HEK293 (cell line): ENCODE results near the gene CCDC170.

Source experiments
- CTCF ChIA-PET: fragments of 350-600 bp; formaldehyde crosslinking; extraction: SDS; loops from one replicate; lab custom pipeline; 2021; ENCODE audit warnings: antibody characterized with exemption; lab: Yijun Ruan, JAX
- POLR2A ChIA-PET: fragments of 300-600 bp; formaldehyde crosslinking; extraction: SDS; loops from one replicate; lab custom pipeline; 2020; ENCODE audit warnings: antibody characterized with exemption, inconsistent platforms; lab: Yijun Ruan, JAX
- H3K27ac ChIP-seq: fragments of 200-500 bp; sonication (Bioruptor generic); 2 replicates; pipeline ENCODE4 v1.5.1; 2014; ENCODE audit warnings: low read depth, low read length, control low read depth, inconsistent platforms; ENCODE audit errors: extremely low read depth
- H3K36me3 ChIP-seq, 2 experiments: fragments of 200-500 bp in 1 of 2; sonication (Bioruptor generic) in 1 of 2; 1 replicate in 1 of 2; 2 replicates in 1 of 2; pipeline ENCODE4 v1.5.1; 2014 to 2017; ENCODE audit warnings: inconsistent platforms in 2 of 2, low read length in 2 of 2; ENCODE audit not compliant: control insufficient read depth in 2 of 2, insufficient read depth in 1 of 2
- H3K4me1 ChIP-seq: fragments of 200-500 bp; sonication (Bioruptor generic); 2 replicates; pipeline ENCODE4 v1.5.1; 2014; ENCODE audit warnings: mild to moderate bottlenecking, low read length, inconsistent platforms; ENCODE audit not compliant: control insufficient read depth, insufficient read depth
- H3K4me3 ChIP-seq: 2 replicates; pipeline ENCODE4 v1.5.1; 2011; ENCODE audit warnings: low read depth, mild to moderate bottlenecking, control low read depth, low read length, moderate library complexity
- H3K9me3 ChIP-seq: fragments of 200-500 bp; sonication (Bioruptor generic); 2 replicates; pipeline ENCODE4 v1.5.1; 2014; ENCODE audit warnings: low read depth, low read length, inconsistent platforms; ENCODE audit not compliant: control insufficient read depth, insufficient read depth
- EGR2 ChIP-seq: fragments of 450-650 bp; formaldehyde crosslinking; IDR thresholded peaks from 2 replicates; pipeline ENCODE4 v1.5.1; 2016; ENCODE audit warnings: low read depth, missing biosample characterization, missing genetic modification characterization
- KLF8 ChIP-seq: fragments of 450-650 bp; formaldehyde crosslinking; IDR thresholded peaks from 2 replicates; pipeline ENCODE4 v1.5.1; 2016; ENCODE audit warnings: missing biosample characterization, missing genetic modification characterization
- MEIS1 ChIP-seq: sonication (generic); formaldehyde crosslinking; IDR thresholded peaks from 2 replicates; pipeline ENCODE4 v1.8.1; 2022; ENCODE audit warnings: missing genetic modification reagents, mild to moderate bottlenecking, borderline replicate concordance
- SALL2 ChIP-seq: fragments of 450-650 bp; formaldehyde crosslinking; IDR thresholded peaks from 2 replicates; pipeline ENCODE4 v1.5.0; 2017; ENCODE audit warnings: missing biosample characterization, mild to moderate bottlenecking, missing genetic modification characterization, borderline replicate concordance
- TRIM28 ChIP-seq: IDR thresholded peaks from 2 replicates; pipeline ENCODE4 v1.6.1; 2011; ENCODE audit warnings: low read length, control low read depth, borderline replicate concordance
- WT1 ChIP-seq: fragments of 450-650 bp; formaldehyde crosslinking; IDR thresholded peaks from 2 replicates; pipeline ENCODE4 v1.5.1; 2016; ENCODE audit warnings: missing biosample characterization, missing genetic modification characterization
- ZBTB8A ChIP-seq: fragments of 450-650 bp; formaldehyde crosslinking; IDR thresholded peaks from 2 replicates; pipeline ENCODE4 v1.5.1; 2016; ENCODE audit warnings: missing biosample characterization, missing genetic modification characterization
- ZIC2 ChIP-seq: fragments of 450-650 bp; formaldehyde crosslinking; IDR thresholded peaks from 2 replicates; pipeline ENCODE4 v1.5.1; 2016; ENCODE audit warnings: missing biosample characterization, missing genetic modification characterization
- ZNF18 ChIP-seq: fragments of 450-650 bp; formaldehyde crosslinking; IDR thresholded peaks from 2 replicates; pipeline ENCODE4 v1.5.1; 2016; ENCODE audit warnings: missing biosample characterization, missing genetic modification characterization
- ZNF24 ChIP-seq: fragments of 450-650 bp; formaldehyde crosslinking; IDR thresholded peaks from 2 replicates; pipeline ENCODE4 v1.5.1; 2016; ENCODE audit warnings: missing biosample characterization, missing genetic modification characterization
- ZNF26 ChIP-seq: fragments of 450-650 bp; formaldehyde crosslinking; IDR thresholded peaks from 2 replicates; pipeline ENCODE4 v1.5.1; 2016; ENCODE audit warnings: missing biosample characterization, missing genetic modification characterization
- ZNF473 ChIP-seq: fragments of 450-650 bp; formaldehyde crosslinking; IDR thresholded peaks from 2 replicates; pipeline ENCODE4 v1.5.1; 2017; ENCODE audit warnings: missing biosample characterization, missing genetic modification characterization
- ZNF510 ChIP-seq: fragments of 450-650 bp; formaldehyde crosslinking; IDR thresholded peaks from 2 replicates; pipeline ENCODE4 v1.5.1; 2018; ENCODE audit warnings: mild to moderate bottlenecking, missing genetic modification characterization, missing biosample characterization; ENCODE audit not compliant: insufficient replicate concordance
- ZNF561 ChIP-seq: fragments of 450-650 bp; IDR thresholded peaks from 2 replicates; pipeline ENCODE4 v1.5.1; 2018; ENCODE audit warnings: missing biosample characterization, missing genetic modification characterization, borderline replicate concordance
- ZNF600 ChIP-seq: fragments of 450-650 bp; formaldehyde crosslinking; IDR thresholded peaks from 2 replicates; pipeline ENCODE4 v1.5.1; 2016; ENCODE audit warnings: missing biosample characterization, missing genetic modification characterization
- ZNF610 ChIP-seq: fragments of 450-650 bp; formaldehyde crosslinking; IDR thresholded peaks from 2 replicates; pipeline ENCODE4 v1.5.1; 2016; ENCODE audit warnings: missing biosample characterization, missing genetic modification characterization, borderline replicate concordance
- ZNF76 ChIP-seq: fragments of 450-650 bp; formaldehyde crosslinking; IDR thresholded peaks from 2 replicates; pipeline ENCODE4; 2016; ENCODE audit warnings: low read depth, missing biosample characterization, missing genetic modification characterization, borderline replicate concordance
- TF ChIP-seq, protein P1 (sequence below): fragments of 450-650 bp; IDR thresholded peaks from 2 replicates; pipeline ENCODE4 v1.5.1; 2018; ENCODE audit warnings: missing biosample characterization, missing genetic modification characterization
- TF ChIP-seq, protein P2 (sequence below): fragments of 450-650 bp; formaldehyde crosslinking; IDR thresholded peaks from 2 replicates; pipeline ENCODE4 v1.5.1; 2017; ENCODE audit warnings: missing biosample characterization, missing genetic modification characterization
- TF ChIP-seq, protein P3 (sequence below): fragments of 450-650 bp; formaldehyde crosslinking; IDR thresholded peaks from 2 replicates; pipeline ENCODE4 v1.5.1; 2016; ENCODE audit warnings: missing biosample characterization, missing genetic modification characterization
- TF ChIP-seq, protein P4 (sequence below): fragments of 450-650 bp; formaldehyde crosslinking; IDR thresholded peaks from 2 replicates; pipeline ENCODE4 v1.5.1; 2016; ENCODE audit warnings: missing biosample characterization, missing genetic modification characterization

The CCDC170 gene

GRCh38 chr6:151666526-151666925, 172.7 kb downstream of the CCDC170 start:
- ChIA-PET POLR2A (no interaction called here), CTCF (interaction anchor here (2.5 kb wide), 1 partner anchor 9 kb away, joined by 13 read pairs; no protein-coding TSS in a partner anchor)
- Histone ChIP-seq H3K36me3 (no peaks in the 10 kb centered on the region), H3K4me1 (no peaks in the 10 kb centered on the region), H3K9me3 (no peaks in the 10 kb centered on the region), H3K27ac (no peak overlapping the region), H3K4me3 (no peak overlapping the region)
- TF ChIP-seq ZNF473 (tag by site-specific recombination) (no peak), ZIC2 (no peak), ZNF510 (tag by site-specific recombination) (no peak), ZNF610 (no peak), ZNF26 (tag by site-specific recombination) (no peak)
- TF ChIP-seq, protein P1, sequence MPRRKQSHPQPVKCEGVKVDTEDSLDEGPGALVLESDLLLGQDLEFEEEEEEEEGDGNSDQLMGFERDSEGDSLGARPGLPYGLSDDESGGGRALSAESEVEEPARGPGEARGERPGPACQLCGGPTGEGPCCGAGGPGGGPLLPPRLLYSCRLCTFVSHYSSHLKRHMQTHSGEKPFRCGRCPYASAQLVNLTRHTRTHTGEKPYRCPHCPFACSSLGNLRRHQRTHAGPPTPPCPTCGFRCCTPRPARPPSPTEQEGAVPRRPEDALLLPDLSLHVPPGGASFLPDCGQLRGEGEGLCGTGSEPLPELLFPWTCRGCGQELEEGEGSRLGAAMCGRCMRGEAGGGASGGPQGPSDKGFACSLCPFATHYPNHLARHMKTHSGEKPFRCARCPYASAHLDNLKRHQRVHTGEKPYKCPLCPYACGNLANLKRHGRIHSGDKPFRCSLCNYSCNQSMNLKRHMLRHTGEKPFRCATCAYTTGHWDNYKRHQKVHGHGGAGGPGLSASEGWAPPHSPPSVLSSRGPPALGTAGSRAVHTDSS (tag by site-specific recombination), result no peak

DNA sequence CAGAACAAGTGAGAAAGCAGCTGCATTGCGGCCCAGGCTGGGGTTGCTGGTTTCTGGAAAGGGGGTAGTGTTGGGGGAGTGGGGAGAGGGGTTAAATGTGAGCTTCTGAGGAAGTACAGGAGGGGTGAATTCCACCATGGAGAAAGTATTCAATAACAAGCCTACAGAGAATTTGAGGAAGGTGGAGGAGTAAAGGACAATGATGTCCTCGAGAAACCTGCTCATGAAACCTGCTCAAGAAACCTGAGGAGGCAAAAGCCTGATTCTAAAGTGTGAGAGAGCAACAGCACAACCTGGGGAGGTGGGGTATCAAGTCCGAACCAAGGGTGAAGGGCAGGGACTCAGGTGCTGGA, 175.4 kb downstream of the CCDC170 start:
- H3K27ac ChIP-seq, result no peak overlapping the region
- H3K9me3 ChIP-seq, result no peaks in the 10 kb centered on the region
- no peak overlapping the region for H3K4me3 ChIP-seq
- H3K36me3 ChIP-seq, result no peaks in the 10 kb centered on the region
- CTCF ChIA-PET, result interaction anchor here (0.7 to 1.0 kb wide), 2 partner anchors 12 to 602 kb away, joined by 3 to 9 read pairs; no protein-coding TSS in a partner anchor
- no peak for TF ChIP-seq ZNF24 (tag by site-specific recombination)
- no peak for TF ChIP-seq WT1 (tag by site-specific recombination)
- TF ChIP-seq, protein P2, sequence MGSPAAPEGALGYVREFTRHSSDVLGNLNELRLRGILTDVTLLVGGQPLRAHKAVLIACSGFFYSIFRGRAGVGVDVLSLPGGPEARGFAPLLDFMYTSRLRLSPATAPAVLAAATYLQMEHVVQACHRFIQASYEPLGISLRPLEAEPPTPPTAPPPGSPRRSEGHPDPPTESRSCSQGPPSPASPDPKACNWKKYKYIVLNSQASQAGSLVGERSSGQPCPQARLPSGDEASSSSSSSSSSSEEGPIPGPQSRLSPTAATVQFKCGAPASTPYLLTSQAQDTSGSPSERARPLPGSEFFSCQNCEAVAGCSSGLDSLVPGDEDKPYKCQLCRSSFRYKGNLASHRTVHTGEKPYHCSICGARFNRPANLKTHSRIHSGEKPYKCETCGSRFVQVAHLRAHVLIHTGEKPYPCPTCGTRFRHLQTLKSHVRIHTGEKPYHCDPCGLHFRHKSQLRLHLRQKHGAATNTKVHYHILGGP (tag by site-specific recombination), result no peak
- TF ChIP-seq ZNF600, result no peak
- TF ChIP-seq MEIS1 (CRISPR knock-in tag), result no peak
- no peak for TF ChIP-seq SALL2 (tag by site-specific recombination)
- no peak for TF ChIP-seq ZNF561 (tag by site-specific recombination)
- TF ChIP-seq TRIM28, result no peak
- POLR2A ChIA-PET, result interaction anchor here (0.7 kb wide), 1 partner anchor 104 kb away, joined by 3 read pairs; no protein-coding TSS in a partner anchor
- no peaks in the 10 kb centered on the region for H3K4me1 ChIP-seq

GRCh38 chr6:151670116-151670515, 176.3 kb downstream of the CCDC170 start:
- H3K27ac ChIP-seq, result no peak overlapping the region
- no peaks in the 10 kb centered on the region for H3K9me3 ChIP-seq
- H3K36me3 ChIP-seq, result no peaks in the 10 kb centered on the region
- ChIA-PET CTCF (interaction anchor here (0.6 kb wide), 2 partner anchors 163 to 598 kb away, joined by 3 to 4 read pairs; no protein-coding TSS in a partner anchor), POLR2A (no interaction called here)
- no peak overlapping the region for H3K4me3 ChIP-seq
- no peaks in the 10 kb centered on the region for H3K4me1 ChIP-seq
- TF ChIP-seq EGR2 (tag by site-specific recombination) (no peak), ZBTB8A (tag by site-specific recombination) (no peak), KLF8 (tag by site-specific recombination) (no peak), ZNF18 (tag by site-specific recombination) (no peak), ZNF76 (tag by site-specific recombination) (no peak)
- TF ChIP-seq, protein P3, sequence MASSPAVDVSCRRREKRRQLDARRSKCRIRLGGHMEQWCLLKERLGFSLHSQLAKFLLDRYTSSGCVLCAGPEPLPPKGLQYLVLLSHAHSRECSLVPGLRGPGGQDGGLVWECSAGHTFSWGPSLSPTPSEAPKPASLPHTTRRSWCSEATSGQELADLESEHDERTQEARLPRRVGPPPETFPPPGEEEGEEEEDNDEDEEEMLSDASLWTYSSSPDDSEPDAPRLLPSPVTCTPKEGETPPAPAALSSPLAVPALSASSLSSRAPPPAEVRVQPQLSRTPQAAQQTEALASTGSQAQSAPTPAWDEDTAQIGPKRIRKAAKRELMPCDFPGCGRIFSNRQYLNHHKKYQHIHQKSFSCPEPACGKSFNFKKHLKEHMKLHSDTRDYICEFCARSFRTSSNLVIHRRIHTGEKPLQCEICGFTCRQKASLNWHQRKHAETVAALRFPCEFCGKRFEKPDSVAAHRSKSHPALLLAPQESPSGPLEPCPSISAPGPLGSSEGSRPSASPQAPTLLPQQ (tag by site-specific recombination), result no peak
- TF ChIP-seq, protein P4, sequence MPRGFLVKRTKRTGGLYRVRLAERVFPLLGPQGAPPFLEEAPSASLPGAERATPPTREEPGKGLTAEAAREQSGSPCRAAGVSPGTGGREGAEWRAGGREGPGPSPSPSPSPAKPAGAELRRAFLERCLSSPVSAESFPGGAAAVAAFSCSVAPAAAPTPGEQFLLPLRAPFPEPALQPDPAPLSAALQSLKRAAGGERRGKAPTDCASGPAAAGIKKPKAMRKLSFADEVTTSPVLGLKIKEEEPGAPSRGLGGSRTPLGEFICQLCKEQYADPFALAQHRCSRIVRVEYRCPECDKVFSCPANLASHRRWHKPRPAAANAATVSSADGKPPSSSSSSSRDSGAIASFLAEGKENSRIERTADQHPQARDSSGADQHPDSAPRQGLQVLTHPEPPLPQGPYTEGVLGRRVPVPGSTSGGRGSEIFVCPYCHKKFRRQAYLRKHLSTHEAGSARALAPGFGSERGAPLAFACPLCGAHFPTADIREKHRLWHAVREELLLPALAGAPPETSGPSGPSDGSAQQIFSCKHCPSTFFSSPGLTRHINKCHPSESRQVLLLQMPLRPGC (tag by site-specific recombination), result no peak
